HepG2 (cell line): ENCODE data around the gene PIGV. TPM values are rescaled to one million over a fixed set of nuclear protein-coding genes. Genes with fewer than 3 reads are reported as not detected.

ENCODE experiments used
- AHDC1 ChIP-seq: sonication (generic); formaldehyde crosslinking; IDR thresholded peaks from 2 replicates; pipeline ENCODE4 v1.5.1; 2020; ENCODE audit warnings: mild to moderate bottlenecking, missing genetic modification reagents, borderline replicate concordance
- FLYWCH1 ChIP-seq: sonication (generic); formaldehyde crosslinking; IDR thresholded peaks from 2 replicates; pipeline ENCODE4 v1.8.1; 2023; ENCODE audit warnings: mild to moderate bottlenecking, missing genetic modification reagents
- FOXO1 ChIP-seq: sonication (generic); formaldehyde crosslinking; IDR thresholded peaks from 2 replicates; pipeline ENCODE4 v1.4.0; 2020; ENCODE audit warnings: missing genetic modification reagents
- HOXA7 ChIP-seq: sonication (generic); formaldehyde crosslinking; IDR thresholded peaks from 2 replicates; pipeline ENCODE4 v1.8.1; 2022; ENCODE audit warnings: mild to moderate bottlenecking, missing genetic modification reagents, moderate library complexity
- ISL2 ChIP-seq: sonication (generic); formaldehyde crosslinking; IDR thresholded peaks from 2 replicates; pipeline ENCODE4 v1.5.0; 2020; ENCODE audit warnings: missing genetic modification reagents
- JUN ChIP-seq: sonication (generic); formaldehyde crosslinking; IDR thresholded peaks from 2 replicates; pipeline ENCODE4 v1.4.0; 2020; ENCODE audit warnings: mild to moderate bottlenecking, missing genetic modification reagents
- NFIC ChIP-seq: IDR thresholded peaks from 2 replicates; pipeline ENCODE4 v1.6.1; 2012; ENCODE audit warnings: mild to moderate bottlenecking, low read length, inconsistent platforms
- POGK ChIP-seq: sonication (generic); formaldehyde crosslinking; conservative IDR thresholded peaks from 2 replicates; pipeline ENCODE4 v1.8.0; 2022; ENCODE audit warnings: mild to moderate bottlenecking, moderate library complexity, missing genetic modification reagents
- POLR2AphosphoS5 ChIP-seq: IDR thresholded peaks from 2 replicates; pipeline ENCODE4 v1.6.1; 2012; ENCODE audit warnings: low read depth, low read length
- POLR2G ChIP-seq: fragments of 200-400 bp; formaldehyde crosslinking; IDR thresholded peaks from 2 replicates; pipeline ENCODE4 v1.6.1; 2018; ENCODE audit warnings: mild to moderate bottlenecking, low read depth, low read length, moderate library complexity
- SP5 ChIP-seq: IDR thresholded peaks from 2 replicates; pipeline ENCODE4 v1.6.1; 2016; ENCODE audit warnings: low read depth, borderline replicate concordance
- TEAD3 ChIP-seq: optimal IDR thresholded peaks from 2 replicates; pipeline ENCODE3; 2016; ENCODE audit warnings: borderline replicate concordance
- TFAP4 ChIP-seq: sonication (generic); IDR thresholded peaks from 2 replicates; pipeline ENCODE4 v1.6.1; 2016; ENCODE audit warnings: low read depth, borderline replicate concordance
- ZBTB8A ChIP-seq: sonication (generic); formaldehyde crosslinking; IDR thresholded peaks from 2 replicates; pipeline ENCODE4 v1.4.0; 2020; ENCODE audit warnings: mild to moderate bottlenecking, low read depth, missing genetic modification reagents, borderline replicate concordance
- ZEB1 ChIP-seq: IDR thresholded peaks from 2 replicates; pipeline ENCODE4 v1.6.1; 2012; ENCODE audit warnings: mild to moderate bottlenecking, low read depth, inconsistent platforms; ENCODE audit not compliant: insufficient replicate concordance
- ZFP36L1 ChIP-seq: sonication (generic); formaldehyde crosslinking; IDR thresholded peaks from 2 replicates; pipeline ENCODE4 v1.8.0; 2022; ENCODE audit warnings: mild to moderate bottlenecking, missing genetic modification reagents, moderate library complexity
- ZFP41 ChIP-seq: sonication (generic); formaldehyde crosslinking; IDR thresholded peaks from 2 replicates; pipeline ENCODE4 v1.4.0; 2020; ENCODE audit warnings: mild to moderate bottlenecking, missing genetic modification reagents, borderline replicate concordance
- ZMYM4 ChIP-seq: sonication (generic); formaldehyde crosslinking; IDR thresholded peaks from 2 replicates; pipeline ENCODE4 v1.8.1; 2023; ENCODE audit warnings: mild to moderate bottlenecking, missing genetic modification reagents
- ZNF180 ChIP-seq: sonication (generic); formaldehyde crosslinking; IDR thresholded peaks from 2 replicates; pipeline ENCODE4 v1.4.0; 2020; ENCODE audit warnings: low read depth, missing genetic modification reagents, borderline replicate concordance
- ZNF350 ChIP-seq: sonication (generic); formaldehyde crosslinking; IDR thresholded peaks from 2 replicates; pipeline ENCODE4 v1.4.0; 2020; ENCODE audit warnings: mild to moderate bottlenecking, low read depth, missing genetic modification reagents, borderline replicate concordance
- ZNF432 ChIP-seq: sonication (generic); formaldehyde crosslinking; IDR thresholded peaks from 2 replicates; pipeline ENCODE4 v1.5.0; 2020; ENCODE audit warnings: missing genetic modification reagents, mild to moderate bottlenecking, borderline replicate concordance
- polyA plus RNA-seq, 8 experiments: library from polyadenylated mRNA; depleted of rRNA in 3 of 8; stranded (reverse) in 7 of 8; unstranded in 1 of 8; fragments of >200 nt; fragmentation: Illumina TruSeq in 4 of 8; extraction: Trizol in 4 of 8; gene quantifications; 2 replicates each; pipeline versions ENCODE4 v1.2.1 to v1.2.3, GENCODE V29; 2011 to 2016; ENCODE audit warnings: low read depth in 4 of 8, missing spikeins in 1 of 8, mixed read lengths in 1 of 8; ENCODE audit not compliant: insufficient read depth in 1 of 8
- total RNA-seq, 5 experiments: library from RNA; depleted of rRNA; stranded (reverse); fragments of >200 nt; fragmentation: Illumina TruSeq; extraction: Trizol; gene quantifications; 2 replicates each; pipeline ENCODE4 v1.2.3, GENCODE V29; 2016; ENCODE audit warnings: low read depth in 1 of 5

The PIGV gene
- total and polyA plus RNA-seq, 2 of the 13 experiments (the other 11 are each of a cell fraction or from before 2014, with no cell fraction given) = 13.5 to 22.7 TPM

GRCh38 chr1:26787706-26788514, at the start of gene PIGV (continued):
- no peak for TF ChIP-seq AHDC1
- no peak for TF ChIP-seq ZBTB8A (CRISPR knock-in tag)
- no peak for TF ChIP-seq ZFP36L1
- TF ChIP-seq JUN (CRISPR knock-in tag) = peak; percentile 24; the same call in 1 of the 2 replicates
- 0 out of 2 replicates have a peak, but pooled peaks have one; percentile 59 for TF ChIP-seq POGK
- TF ChIP-seq TEAD3 (CRISPR knock-in tag) = no peak
- TF ChIP-seq SP5 (CRISPR knock-in tag) = peak; percentile 38; the same call in 1 of the 2 replicates
- TF ChIP-seq ZNF432 = no peak
- peak; percentile 73 for TF ChIP-seq POLR2AphosphoS5
- TF ChIP-seq ISL2 (CRISPR knock-in tag) = no peak
- no peak for TF ChIP-seq ZEB1
- no peak for TF ChIP-seq FLYWCH1 (CRISPR knock-in tag)
- TF ChIP-seq ZMYM4 (CRISPR knock-in tag) = no peak; the same call in 1 of the 2 replicates
- 0 out of 2 replicates have a peak, but pooled peaks have one; percentile 45 for TF ChIP-seq ZFP41 (CRISPR knock-in tag)
- TF ChIP-seq HOXA7 = no peak
- 0 out of 2 replicates have a peak, but pooled peaks have one; percentile 19 for TF ChIP-seq FOXO1 (CRISPR knock-in tag)
- no peak for TF ChIP-seq ZNF350
- TF ChIP-seq POLR2G = peak; percentile 79
- TF ChIP-seq ZNF180 = no peak
- no peak for TF ChIP-seq NFIC
- TF ChIP-seq TFAP4 = no peak
